Thoracic aorta (tissue), 2 donors: ENCODE data around the gene CD48. TPM values are rescaled to one million over a fixed set of nuclear protein-coding genes. Genes with fewer than 3 reads are reported as not detected.
"Not testable (repeated sequence)": the region's sequence is repeated elsewhere in the genome, so short reads cannot be mapped to it uniquely, and the experiment has no call there.

Experiments
- ATAC-seq: fragments of 150-250 bp; one replicate; pipeline ENCODE4 v1.8.0; 2017; ENCODE audit warnings: low read depth; ENCODE audit not compliant: insufficient number of reproducible peaks, low FRiP score
- DNase-seq: peaks from one replicate; pipeline ENCODE4 v3.0.0-alpha.2; 2020; ENCODE audit warnings: low spot score
- H3K27ac ChIP-seq, 2 donors: fragments of 200-600 bp; sonication (generic); 1 replicate in 1 of 2; 2 replicates in 1 of 2; pipeline ENCODE4 v1.5.1; 2016; ENCODE audit warnings: mild to moderate bottlenecking in 2 of 2, moderate library complexity in 2 of 2
- H3K27me3 ChIP-seq: fragments of 200-600 bp; sonication (generic); replicated peaks from 2 replicates; pipeline ENCODE4 v1.6.0; 2016; ENCODE audit warnings: mild to moderate bottlenecking; ENCODE audit not compliant: insufficient read depth
- H3K36me3 ChIP-seq: fragments of 200-600 bp; sonication (generic); one replicate; pipeline ENCODE4 v1.5.1; 2016
- H3K4me1 ChIP-seq, 2 donors: fragments of 200-600 bp; sonication (generic); 1 replicate in 1 of 2; 2 replicates in 1 of 2; pipeline versions ENCODE4 v1.5.1 to v1.6.0; 2016; ENCODE audit warnings: low read depth in 2 of 2, mild to moderate bottlenecking in 1 of 2; ENCODE audit not compliant: control insufficient read depth in 1 of 2
- H3K4me3 ChIP-seq: fragments of 200-600 bp; sonication (generic); 2 replicates; pipeline ENCODE4 v1.5.1; 2016; ENCODE audit warnings: mild to moderate bottlenecking
- H3K9me3 ChIP-seq: fragments of 200-600 bp; sonication (generic); 2 replicates; pipeline ENCODE4 v1.5.1; 2016
- CTCF ChIP-seq: fragments of 200-600 bp; sonication (generic); IDR thresholded peaks from one replicate; pipeline ENCODE4 v1.5.1; 2019; ENCODE audit warnings: antibody characterized with exemption
- total RNA-seq, 2 donors: library from RNA; depleted of rRNA; stranded (reverse); fragments of >200 nt; gene quantifications; one replicate each; pipeline versions ENCODE4 v1.1.0 to v1.2.3, GENCODE V29; 2016

The CD48 gene
- total RNA-seq, 2 donors from 2014 or later, result 9.0 to 9.9 TPM

GRCh38 chr1:160656737-160657136 lies 54.9 kb downstream of the CD48 start:
- no peak for DNase-seq
- Histone ChIP-seq H3K27ac (no peak overlapping the region), H3K9me3 (no peaks in the 10 kb centered on the region), H3K4me3 (no peak overlapping the region), H3K27me3 (no peaks in the 10 kb centered on the region), H3K4me1 (no peaks in the 10 kb centered on the region), H3K36me3 (no peaks in the 10 kb centered on the region)
- TF ChIP-seq CTCF, result no peak
- no peak for ATAC-seq

GRCh38 chr1:160653620-160654016 lies 58.0 kb downstream of the CD48 start:
- no peaks in the 10 kb centered on the region for H3K4me1 ChIP-seq
- no peaks in the 10 kb centered on the region for H3K27me3 ChIP-seq
- no peaks in the 10 kb centered on the region for H3K36me3 ChIP-seq
- ATAC-seq (no peak), DNase-seq (no peak)
- H3K9me3 ChIP-seq, result no peaks in the 10 kb centered on the region
- TF ChIP-seq CTCF, result no peak
- no peak overlapping the region for H3K27ac ChIP-seq
- H3K4me3 ChIP-seq, result no peak overlapping the region

- H3K27ac ChIP-seq, result no peak overlapping the region
- no peaks in the 10 kb centered on the region for H3K27me3 ChIP-seq
- H3K4me3 ChIP-seq, result no peak overlapping the region
- H3K4me1 ChIP-seq, result no peaks in the 10 kb centered on the region
- H3K36me3 ChIP-seq, result no peaks in the 10 kb centered on the region
- no peak for DNase-seq
- H3K9me3 ChIP-seq, result no peaks in the 10 kb centered on the region
- ATAC-seq, result no peak
- no peak for TF ChIP-seq CTCF
Observed at GRCh38 chr1:160652924-160653619, 58.5 kb downstream of the CD48 start.

GRCh38 chr1:160652065-160652641 lies 59.5 kb downstream of the CD48 start:
- H3K4me3 ChIP-seq, H3K4me1 ChIP-seq, H3K27ac ChIP-seq, H3K27me3 ChIP-seq, H3K36me3 ChIP-seq, H3K9me3 ChIP-seq, DNase-seq, ATAC-seq: not testable (repeated sequence)

GRCh38 chr1:160651433-160652064 lies 60.1 kb downstream of the CD48 start:
- Histone ChIP-seq H3K4me3 (no peak overlapping the region), H3K36me3 (no peaks in the 10 kb centered on the region), H3K27ac (no peak overlapping the region), H3K9me3 (no peaks in the 10 kb centered on the region), H3K27me3 (no peaks in the 10 kb centered on the region), H3K4me1 (no peaks in the 10 kb centered on the region)
- ATAC-seq (no peak), DNase-seq (no peak)
- TF ChIP-seq CTCF, result no peak
